HUES48 (cell line): ENCODE measurements around the gene TNNI2.

Source experiments
- H3K27ac ChIP-seq: one replicate; pipeline ENCODE4 v1.7.0; 2013; ENCODE audit warnings: low read depth, low read length, inconsistent platforms
- H3K27me3 ChIP-seq: 2 replicates; pipeline ENCODE4 v1.6.1; 2013; ENCODE audit warnings: mild to moderate bottlenecking, low read length; ENCODE audit not compliant: control insufficient read depth, insufficient read depth
- H3K36me3 ChIP-seq: 2 replicates; pipeline ENCODE4 v1.6.1; 2013; ENCODE audit warnings: low read length; ENCODE audit not compliant: control insufficient read depth, insufficient read depth
- H3K4me1 ChIP-seq: 2 replicates; pipeline ENCODE4 v1.6.1; 2013; ENCODE audit warnings: mild to moderate bottlenecking, low read length; ENCODE audit not compliant: control insufficient read depth, insufficient read depth
- H3K4me3 ChIP-seq: 2 replicates; pipeline ENCODE4 v1.5.1; 2013; ENCODE audit warnings: mild to moderate bottlenecking, low read depth, low read length
- H3K9ac ChIP-seq: 2 replicates; pipeline ENCODE4 v1.6.1; 2013; ENCODE audit warnings: mild to moderate bottlenecking, low read depth, low read length, moderate library complexity
- H3K9me3 ChIP-seq: 2 replicates; pipeline ENCODE4 v1.6.1; 2013; ENCODE audit warnings: low read length; ENCODE audit not compliant: control insufficient read depth, insufficient read depth

Gene TNNI2

GRCh38 chr11:1851468-1852180, 12.8 kb downstream of the TNNI2 start:
- no peaks in the 10 kb centered on the region for H3K9me3 ChIP-seq
- H3K4me3 ChIP-seq: no peak overlapping the region
- no peaks in the 10 kb centered on the region for H3K36me3 ChIP-seq
- H3K9ac ChIP-seq: no peak overlapping the region
- no peaks in the 10 kb centered on the region for H3K4me1 ChIP-seq
- H3K27ac ChIP-seq: no peak overlapping the region
- H3K27me3 ChIP-seq: no peaks in the 10 kb centered on the region

- Histone ChIP-seq H3K27me3 (no peaks in the 10 kb centered on the region), H3K36me3 (no peaks in the 10 kb centered on the region), H3K27ac (no peak overlapping the region), H3K4me1 (no peaks in the 10 kb centered on the region), H3K4me3 (no peak overlapping the region), H3K9me3 (no peaks in the 10 kb centered on the region), H3K9ac (no peak overlapping the region)
Measured at GRCh38 chr11:1852271-1852876, 13.6 kb downstream of the TNNI2 start.

DNA sequence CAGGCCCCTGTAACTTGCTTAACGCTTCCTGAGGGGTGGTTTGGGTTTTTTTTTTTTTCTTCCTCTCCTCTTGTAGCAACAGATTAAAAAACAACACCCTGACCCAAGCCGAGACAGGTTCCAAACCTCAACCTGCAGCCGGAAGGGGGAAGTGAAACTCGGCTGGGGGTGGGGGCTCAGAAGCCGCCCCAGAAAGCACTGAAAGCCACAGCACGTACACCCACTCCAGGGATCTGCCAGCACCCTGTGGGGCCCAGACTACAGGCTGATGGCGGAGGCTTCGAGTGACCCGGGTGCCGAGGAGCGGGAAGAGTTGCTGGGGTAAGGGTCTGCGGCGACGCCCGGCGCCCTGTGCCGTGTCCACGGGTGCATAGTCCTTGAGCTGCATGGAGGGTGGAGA, 14.1 kb downstream of the TNNI2 start, which contains the start of gene LSP1:
Gene LSP1 (plus strand): TSS at position 208 of the 400 bp plus-strand sequence. CDS start 61 bp downstream, at position 269.
- Histone ChIP-seq H3K4me3 (no peak within 1 kb of the TSS), H3K4me1 (no peaks in the 10 kb centered on the region), H3K27ac (no peak within 1 kb of the TSS), H3K36me3 (no peaks in the 10 kb centered on the region), H3K9me3 (no peaks in the 10 kb centered on the region), H3K9ac (no peak within 1 kb of the TSS), H3K27me3 (no peaks in the 10 kb centered on the region)

GRCh38 chr11:1853376-1854131, 14.8 kb downstream of the TNNI2 start:
- no peaks in the 10 kb centered on the region for H3K27me3 ChIP-seq
- H3K4me1 ChIP-seq: no peaks in the 10 kb centered on the region
- no peak overlapping the region for H3K4me3 ChIP-seq
- no peak overlapping the region for H3K9ac ChIP-seq
- no peaks in the 10 kb centered on the region for H3K9me3 ChIP-seq
- no peaks in the 10 kb centered on the region for H3K36me3 ChIP-seq
- no peak overlapping the region for H3K27ac ChIP-seq

- Histone ChIP-seq H3K9ac (no peak overlapping the region), H3K4me3 (no peak overlapping the region), H3K27me3 (no peaks in the 10 kb centered on the region)
Measured at GRCh38 chr11:1854132-1854948, 15.6 kb downstream of the TNNI2 start.

GRCh38 chr11:1854949-1855885, 16.4 kb downstream of the TNNI2 start:
- no peak overlapping the region for H3K27ac ChIP-seq
- H3K9me3 ChIP-seq: no peaks in the 10 kb centered on the region
- H3K9ac ChIP-seq: no peak overlapping the region
- H3K27me3 ChIP-seq: no peaks in the 10 kb centered on the region
- H3K4me3 ChIP-seq: no peak overlapping the region
- H3K4me1 ChIP-seq: no peaks in the 10 kb centered on the region
- H3K36me3 ChIP-seq: no peaks in the 10 kb centered on the region

More at GRCh38 chr11:1854132-1854948, 15.6 kb downstream of the TNNI2 start:
- H3K4me1 ChIP-seq: no peaks in the 10 kb centered on the region
- no peaks in the 10 kb centered on the region for H3K9me3 ChIP-seq
- H3K36me3 ChIP-seq: no peaks in the 10 kb centered on the region
- H3K27ac ChIP-seq: no peak overlapping the region

GRCh38 chr11:1855886-1856265, 17.1 kb downstream of the TNNI2 start:
- Histone ChIP-seq H3K4me3 (no peak overlapping the region), H3K36me3 (no peaks in the 10 kb centered on the region), H3K27ac (no peak overlapping the region), H3K9me3 (no peaks in the 10 kb centered on the region), H3K27me3 (no peaks in the 10 kb centered on the region), H3K4me1 (no peaks in the 10 kb centered on the region), H3K9ac (no peak overlapping the region)

GRCh38 chr11:1856306-1857005, 17.7 kb downstream of the TNNI2 start:
- no peaks in the 10 kb centered on the region for H3K9me3 ChIP-seq
- H3K27ac ChIP-seq: no peak overlapping the region
- no peaks in the 10 kb centered on the region for H3K4me1 ChIP-seq
- no peaks in the 10 kb centered on the region for H3K36me3 ChIP-seq
- H3K27me3 ChIP-seq: no peaks in the 10 kb centered on the region
- no peak overlapping the region for H3K4me3 ChIP-seq
- no peak overlapping the region for H3K9ac ChIP-seq

- Histone ChIP-seq H3K27me3 (no peaks in the 10 kb centered on the region), H3K4me3 (no peak overlapping the region), H3K9me3 (no peaks in the 10 kb centered on the region), H3K36me3 (no peaks in the 10 kb centered on the region), H3K4me1 (no peaks in the 10 kb centered on the region), H3K27ac (no peak overlapping the region), H3K9ac (no peak overlapping the region)
Measured at GRCh38 chr11:1857064-1857463, 18.3 kb downstream of the TNNI2 start.
